HEK293 (cell line): Measurements from ENCODE around the gene KDSR.

ENCODE experiments used
- CTCF ChIA-PET: fragments of 350-600 bp; formaldehyde crosslinking; extraction: SDS; loops from one replicate; lab custom pipeline; 2021; ENCODE audit warnings: antibody characterized with exemption; lab: Yijun Ruan, JAX
- POLR2A ChIA-PET: fragments of 300-600 bp; formaldehyde crosslinking; extraction: SDS; loops from one replicate; lab custom pipeline; 2020; ENCODE audit warnings: antibody characterized with exemption, inconsistent platforms; lab: Yijun Ruan, JAX
- H3K27ac ChIP-seq: fragments of 200-500 bp; sonication (Bioruptor generic); 2 replicates; pipeline ENCODE4 v1.5.1; 2014; ENCODE audit warnings: low read depth, low read length, control low read depth, inconsistent platforms; ENCODE audit errors: extremely low read depth
- H3K36me3 ChIP-seq, 2 experiments: fragments of 200-500 bp in 1 of 2; sonication (Bioruptor generic) in 1 of 2; 1 replicate in 1 of 2; 2 replicates in 1 of 2; pipeline ENCODE4 v1.5.1; 2014 to 2017; ENCODE audit warnings: inconsistent platforms in 2 of 2, low read length in 2 of 2; ENCODE audit not compliant: control insufficient read depth in 2 of 2, insufficient read depth in 1 of 2
- H3K4me1 ChIP-seq: fragments of 200-500 bp; sonication (Bioruptor generic); 2 replicates; pipeline ENCODE4 v1.5.1; 2014; ENCODE audit warnings: mild to moderate bottlenecking, low read length, inconsistent platforms; ENCODE audit not compliant: control insufficient read depth, insufficient read depth
- H3K4me3 ChIP-seq: 2 replicates; pipeline ENCODE4 v1.5.1; 2011; ENCODE audit warnings: low read depth, mild to moderate bottlenecking, control low read depth, low read length, moderate library complexity
- H3K9me3 ChIP-seq: fragments of 200-500 bp; sonication (Bioruptor generic); 2 replicates; pipeline ENCODE4 v1.5.1; 2014; ENCODE audit warnings: low read depth, low read length, inconsistent platforms; ENCODE audit not compliant: control insufficient read depth, insufficient read depth
- EGR2 ChIP-seq: fragments of 450-650 bp; formaldehyde crosslinking; IDR thresholded peaks from 2 replicates; pipeline ENCODE4 v1.5.1; 2016; ENCODE audit warnings: low read depth, missing biosample characterization, missing genetic modification characterization
- FEZF1 ChIP-seq: fragments of 450-650 bp; formaldehyde crosslinking; IDR thresholded peaks from 2 replicates; pipeline ENCODE4 v1.5.1; 2016; ENCODE audit warnings: missing biosample characterization, missing genetic modification characterization
- OSR2 ChIP-seq: fragments of 450-650 bp; formaldehyde crosslinking; IDR thresholded peaks from 2 replicates; pipeline ENCODE4 v1.5.1; 2016; ENCODE audit warnings: missing biosample characterization, missing genetic modification characterization
- PRDM1 ChIP-seq: fragments of 450-650 bp; formaldehyde crosslinking; IDR thresholded peaks from 2 replicates; pipeline ENCODE4; 2016; ENCODE audit warnings: missing biosample characterization, missing genetic modification characterization
- SCRT2 ChIP-seq: fragments of 450-650 bp; formaldehyde crosslinking; IDR thresholded peaks from 2 replicates; pipeline ENCODE4 v1.5.1; 2016; ENCODE audit warnings: missing biosample characterization, missing genetic modification characterization
- TRIM28 ChIP-seq: IDR thresholded peaks from 2 replicates; pipeline ENCODE4 v1.6.1; 2011; ENCODE audit warnings: low read length, control low read depth, borderline replicate concordance
- ZEB2 ChIP-seq: fragments of 450-650 bp; formaldehyde crosslinking; IDR thresholded peaks from 2 replicates; pipeline ENCODE4 v1.5.1; 2016; ENCODE audit warnings: missing biosample characterization, missing genetic modification characterization
- ZFHX2 ChIP-seq: fragments of 450-650 bp; formaldehyde crosslinking; conservative IDR thresholded peaks from 2 replicates; pipeline ENCODE4 v1.5.1; 2016; ENCODE audit warnings: missing biosample characterization, missing genetic modification characterization
- ZNF140 ChIP-seq: fragments of 450-650 bp; formaldehyde crosslinking; IDR thresholded peaks from 2 replicates; pipeline ENCODE4 v1.5.1; 2016; ENCODE audit warnings: missing biosample characterization, missing genetic modification characterization
- ZNF341 ChIP-seq: fragments of 450-650 bp; formaldehyde crosslinking; IDR thresholded peaks from 2 replicates; pipeline ENCODE4; 2016; ENCODE audit warnings: low read depth, missing biosample characterization, missing genetic modification characterization
- ZNF623 ChIP-seq: fragments of 450-650 bp; formaldehyde crosslinking; IDR thresholded peaks from 2 replicates; pipeline ENCODE4 v1.5.1; 2016; ENCODE audit warnings: missing biosample characterization, missing genetic modification characterization
- ZNF629 ChIP-seq: fragments of 450-650 bp; formaldehyde crosslinking; IDR thresholded peaks from 2 replicates; pipeline ENCODE4 v1.5.1; 2017; ENCODE audit warnings: missing biosample characterization, missing genetic modification characterization
- ZNF777 ChIP-seq: fragments of 450-650 bp; formaldehyde crosslinking; IDR thresholded peaks from 2 replicates; pipeline ENCODE4 v1.5.1; 2017; ENCODE audit warnings: missing biosample characterization, missing genetic modification characterization, borderline replicate concordance
- TF ChIP-seq, protein P1 (sequence below): fragments of 450-650 bp; formaldehyde crosslinking; optimal IDR thresholded peaks from 2 replicates; pipeline ENCODE3; 2016; ENCODE audit warnings: missing biosample characterization, mild to moderate bottlenecking, missing genetic modification characterization
- TF ChIP-seq, protein P2 (sequence below): fragments of 450-650 bp; formaldehyde crosslinking; conservative IDR thresholded peaks from 2 replicates; pipeline ENCODE4 v1.5.1; 2016; ENCODE audit warnings: low read depth, missing biosample characterization, missing genetic modification characterization
- TF ChIP-seq, protein P3 (sequence below): fragments of 450-650 bp; formaldehyde crosslinking; IDR thresholded peaks from 2 replicates; pipeline ENCODE4 v1.5.1; 2016; ENCODE audit warnings: missing biosample characterization, missing genetic modification characterization

The KDSR gene

GRCh38 chr18:63366213-63367052 is 573 bp downstream of the KDSR start (continued):
- peak; percentile 33; the same call in 1 of the 2 replicates for TF ChIP-seq ZEB2 (tag by site-specific recombination)
- TF ChIP-seq ZNF341 = peak; percentile 89
- 0 out of 2 replicates have a peak, but pooled peaks have one; percentile 7 for TF ChIP-seq ZNF777 (tag by site-specific recombination)
- TF ChIP-seq, protein P1, sequence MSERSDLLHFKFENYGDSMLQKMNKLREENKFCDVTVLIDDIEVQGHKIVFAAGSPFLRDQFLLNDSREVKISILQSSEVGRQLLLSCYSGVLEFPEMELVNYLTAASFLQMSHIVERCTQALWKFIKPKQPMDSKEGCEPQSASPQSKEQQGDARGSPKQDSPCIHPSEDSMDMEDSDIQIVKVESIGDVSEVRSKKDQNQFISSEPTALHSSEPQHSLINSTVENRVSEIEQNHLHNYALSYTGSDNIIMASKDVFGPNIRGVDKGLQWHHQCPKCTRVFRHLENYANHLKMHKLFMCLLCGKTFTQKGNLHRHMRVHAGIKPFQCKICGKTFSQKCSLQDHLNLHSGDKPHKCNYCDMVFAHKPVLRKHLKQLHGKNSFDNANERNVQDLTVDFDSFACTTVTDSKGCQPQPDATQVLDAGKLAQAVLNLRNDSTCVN = peak; percentile 66
- TF ChIP-seq, protein P2, sequence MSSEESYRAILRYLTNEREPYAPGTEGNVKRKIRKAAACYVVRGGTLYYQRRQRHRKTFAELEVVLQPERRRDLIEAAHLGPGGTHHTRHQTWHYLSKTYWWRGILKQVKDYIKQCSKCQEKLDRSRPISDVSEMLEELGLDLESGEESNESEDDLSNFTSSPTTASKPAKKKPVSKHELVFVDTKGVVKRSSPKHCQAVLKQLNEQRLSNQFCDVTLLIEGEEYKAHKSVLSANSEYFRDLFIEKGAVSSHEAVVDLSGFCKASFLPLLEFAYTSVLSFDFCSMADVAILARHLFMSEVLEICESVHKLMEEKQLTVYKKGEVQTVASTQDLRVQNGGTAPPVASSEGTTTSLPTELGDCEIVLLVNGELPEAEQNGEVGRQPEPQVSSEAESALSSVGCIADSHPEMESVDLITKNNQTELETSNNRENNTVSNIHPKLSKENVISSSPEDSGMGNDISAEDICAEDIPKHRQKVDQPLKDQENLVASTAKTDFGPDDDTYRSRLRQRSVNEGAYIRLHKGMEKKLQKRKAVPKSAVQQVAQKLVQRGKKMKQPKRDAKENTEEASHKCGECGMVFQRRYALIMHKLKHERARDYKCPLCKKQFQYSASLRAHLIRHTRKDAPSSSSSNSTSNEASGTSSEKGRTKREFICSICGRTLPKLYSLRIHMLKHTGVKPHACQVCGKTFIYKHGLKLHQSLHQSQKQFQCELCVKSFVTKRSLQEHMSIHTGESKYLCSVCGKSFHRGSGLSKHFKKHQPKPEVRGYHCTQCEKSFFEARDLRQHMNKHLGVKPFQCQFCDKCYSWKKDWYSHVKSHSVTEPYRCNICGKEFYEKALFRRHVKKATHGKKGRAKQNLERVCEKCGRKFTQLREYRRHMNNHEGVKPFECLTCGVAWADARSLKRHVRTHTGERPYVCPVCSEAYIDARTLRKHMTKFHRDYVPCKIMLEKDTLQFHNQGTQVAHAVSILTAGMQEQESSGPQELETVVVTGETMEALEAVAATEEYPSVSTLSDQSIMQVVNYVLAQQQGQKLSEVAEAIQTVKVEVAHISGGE (tag by site-specific recombination) = 0 out of 2 replicates have a peak, but pooled peaks have one; percentile 18

GRCh38 chr18:63365876-63366212 is 1.2 kb downstream of the KDSR start:
- CTCF ChIA-PET = interaction anchor here (0.9 to 3.7 kb wide), 5 partner anchors 25 to 349 kb away, joined by 3 to 22 read pairs (median 4); no protein-coding TSS in a partner anchor
- Histone ChIP-seq H3K4me1 (peaks cover 7% of the 10 kb centered on the region; the same call in 1 of the 2 replicates), H3K9me3 (no peaks in the 10 kb centered on the region), H3K27ac (no peak overlapping the region; the same call in 1 of the 2 replicates), H3K36me3 (peaks cover 14 to 16% of the 10 kb centered on the region in 2 experiments), H3K4me3 (peak overlapping the region; percentile 74)
- TF ChIP-seq PRDM1 (tag by site-specific recombination) (peak; percentile 81; the same call in 1 of the 2 replicates), ZNF629 (tag by site-specific recombination) (no peak), ZNF140 (tag by site-specific recombination) (no peak), FEZF1 (tag by site-specific recombination) (no peak)
- POLR2A ChIA-PET = interaction anchor here (0.7 to 2.2 kb wide), 5 partner anchors 9 to 57 kb away, joined by 3 to 18 read pairs (median 5); partner anchors contain the start of gene VPS4B

- POLR2A ChIA-PET = no interaction called here
- no peak overlapping the region for H3K4me3 ChIP-seq
Observed at GRCh38 chr18:63363951-63364350, 3.1 kb downstream of the KDSR start.

More at GRCh38 chr18:63363951-63364350, 3.1 kb downstream of the KDSR start:
- Histone ChIP-seq H3K9me3 (no peaks in the 10 kb centered on the region), H3K27ac (no peak overlapping the region), H3K36me3 (peaks cover 28 to 31% of the 10 kb centered on the region in 2 experiments), H3K4me1 (peaks cover 7% of the 10 kb centered on the region; the same call in 1 of the 2 replicates)
- CTCF ChIA-PET = interaction anchor here (0.6 to 3.7 kb wide), 6 partner anchors 13 to 312 kb away, joined by 3 to 22 read pairs (median 3); no protein-coding TSS in a partner anchor
- no peak for TF ChIP-seq SCRT2 (tag by site-specific recombination)
- no peak for TF ChIP-seq TRIM28
- TF ChIP-seq EGR2 (tag by site-specific recombination) = peak; percentile 65; the same call in 1 of the 2 replicates
- TF ChIP-seq OSR2 = no peak
- peak; percentile 49 for TF ChIP-seq ZNF623
- TF ChIP-seq, protein P3, sequence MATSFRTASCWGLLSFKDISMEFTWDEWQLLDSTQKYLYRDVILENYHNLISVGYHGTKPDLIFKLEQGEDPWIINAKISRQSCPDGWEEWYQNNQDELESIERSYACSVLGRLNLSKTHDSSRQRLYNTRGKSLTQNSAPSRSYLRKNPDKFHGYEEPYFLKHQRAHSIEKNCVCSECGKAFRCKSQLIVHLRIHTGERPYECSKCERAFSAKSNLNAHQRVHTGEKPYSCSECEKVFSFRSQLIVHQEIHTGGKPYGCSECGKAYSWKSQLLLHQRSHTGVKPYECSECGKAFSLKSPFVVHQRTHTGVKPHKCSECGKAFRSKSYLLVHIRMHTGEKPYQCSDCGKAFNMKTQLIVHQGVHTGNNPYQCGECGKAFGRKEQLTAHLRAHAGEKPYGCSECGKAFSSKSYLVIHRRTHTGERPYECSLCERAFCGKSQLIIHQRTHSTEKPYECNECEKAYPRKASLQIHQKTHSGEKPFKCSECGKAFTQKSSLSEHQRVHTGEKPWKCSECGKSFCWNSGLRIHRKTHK (tag by site-specific recombination) = no peak
- TF ChIP-seq ZFHX2 (tag by site-specific recombination) = peak; percentile 63
